Esophagus muscularis mucosa (tissue), 3 donors: ENCODE data around the gene SRD5A1.

Experiments used
- EP300 ChIP-seq: sonication (generic); formaldehyde crosslinking; IDR thresholded peaks from one replicate; pipeline ENCODE4 v1.6.1; 2017; ENCODE audit warnings: antibody characterized with exemption
- POLR2AphosphoS5 ChIP-seq, 2 donors: sonication (generic); formaldehyde crosslinking; IDR thresholded peaks; one replicate each; pipeline ENCODE4 v1.6.1; 2017; ENCODE audit warnings: antibody characterized with exemption in 2 of 2

GRCh38 chr5:6721442-6721841, 88.2 kb downstream of the SRD5A1 start:
- no peak for TF ChIP-seq POLR2AphosphoS5 (IDR thresholded peaks at IDR 0.05)
- no peak for TF ChIP-seq EP300
